Measurements from ENCODE around the gene EMC9. TPM values are rescaled to one million over a fixed set of nuclear protein-coding genes. Genes with fewer than 3 reads are reported as not detected.

The EMC9 gene
- total RNA-seq, 4 donors from 2014 or later = 6.7 to 16.3 (median 11.6) TPM

DNA sequence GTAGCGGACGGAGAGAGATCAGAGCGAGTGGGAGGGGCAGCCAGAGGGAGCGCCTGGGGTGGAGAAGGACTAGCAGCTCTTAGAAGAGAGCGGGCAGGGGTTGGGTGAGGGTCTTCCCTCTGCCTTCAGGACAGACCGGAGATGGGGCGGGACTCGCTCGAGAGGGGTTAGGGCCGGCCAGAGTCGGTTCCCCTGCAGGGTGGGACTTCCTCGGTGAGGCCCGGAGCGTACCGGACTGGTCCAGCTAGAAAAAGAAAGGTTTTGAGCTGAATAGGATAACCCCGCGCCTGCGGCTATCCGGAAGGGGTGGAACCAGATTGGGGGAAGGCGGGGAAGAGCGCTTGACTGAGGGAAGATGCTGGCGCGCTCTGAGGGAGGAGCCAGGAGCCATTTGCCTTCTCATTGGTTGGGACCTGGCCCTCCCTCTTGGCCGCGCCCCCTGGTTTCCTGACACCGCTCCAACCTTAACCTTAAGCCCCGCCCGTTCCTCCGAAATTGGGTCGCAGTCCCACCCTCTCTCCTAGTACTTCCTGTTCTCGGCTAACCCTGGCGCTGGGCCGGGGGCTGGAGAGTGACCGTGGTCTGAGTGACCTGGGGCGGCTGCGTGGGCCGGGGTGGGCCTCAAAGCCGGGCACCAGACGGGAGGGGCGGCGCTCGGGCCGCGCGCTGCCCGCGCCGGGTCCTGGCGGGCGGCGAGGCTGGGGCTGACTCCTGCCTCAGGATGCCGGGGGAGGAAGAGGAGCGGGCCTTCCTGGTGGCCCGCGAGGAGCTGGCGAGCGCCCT is 5.8 kb upstream of the EMC9 start, which contains the start of gene RNF31:
RNF31 (plus strand) TSS at position 521 of the 783 bp plus-strand sequence; CDS start at position 722, 201 bp downstream.
- TF ChIP-seq, protein P1, sequence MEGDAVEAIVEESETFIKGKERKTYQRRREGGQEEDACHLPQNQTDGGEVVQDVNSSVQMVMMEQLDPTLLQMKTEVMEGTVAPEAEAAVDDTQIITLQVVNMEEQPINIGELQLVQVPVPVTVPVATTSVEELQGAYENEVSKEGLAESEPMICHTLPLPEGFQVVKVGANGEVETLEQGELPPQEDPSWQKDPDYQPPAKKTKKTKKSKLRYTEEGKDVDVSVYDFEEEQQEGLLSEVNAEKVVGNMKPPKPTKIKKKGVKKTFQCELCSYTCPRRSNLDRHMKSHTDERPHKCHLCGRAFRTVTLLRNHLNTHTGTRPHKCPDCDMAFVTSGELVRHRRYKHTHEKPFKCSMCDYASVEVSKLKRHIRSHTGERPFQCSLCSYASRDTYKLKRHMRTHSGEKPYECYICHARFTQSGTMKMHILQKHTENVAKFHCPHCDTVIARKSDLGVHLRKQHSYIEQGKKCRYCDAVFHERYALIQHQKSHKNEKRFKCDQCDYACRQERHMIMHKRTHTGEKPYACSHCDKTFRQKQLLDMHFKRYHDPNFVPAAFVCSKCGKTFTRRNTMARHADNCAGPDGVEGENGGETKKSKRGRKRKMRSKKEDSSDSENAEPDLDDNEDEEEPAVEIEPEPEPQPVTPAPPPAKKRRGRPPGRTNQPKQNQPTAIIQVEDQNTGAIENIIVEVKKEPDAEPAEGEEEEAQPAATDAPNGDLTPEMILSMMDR (IDR thresholded peaks at IDR 0.05; ENCODE audit: low read depth) = no peak

- TF ChIP-seq, protein P1 (IDR thresholded peaks at IDR 0.05; ENCODE audit: low read depth) = no peak
Measured at GRCh38 chr14:24146453-24146977, 5.1 kb upstream of the EMC9 start, which contains the start of gene PSME2. Gene PSME2, minus strand, starts transcription at chr14:24146610. Its CDS starts 29 bp downstream, at chr14:24146581.

- TF ChIP-seq, protein P1 (IDR thresholded peaks at IDR 0.05; ENCODE audit: low read depth) = no peak
Measured at GRCh38 chr14:24145690-24146452, 4.5 kb upstream of the EMC9 start.

- TF ChIP-seq, protein P1 (IDR thresholded peaks at IDR 0.05; ENCODE audit: low read depth) = no peak
Measured at GRCh38 chr14:24145219-24145618, 3.8 kb upstream of the EMC9 start.

DNA sequence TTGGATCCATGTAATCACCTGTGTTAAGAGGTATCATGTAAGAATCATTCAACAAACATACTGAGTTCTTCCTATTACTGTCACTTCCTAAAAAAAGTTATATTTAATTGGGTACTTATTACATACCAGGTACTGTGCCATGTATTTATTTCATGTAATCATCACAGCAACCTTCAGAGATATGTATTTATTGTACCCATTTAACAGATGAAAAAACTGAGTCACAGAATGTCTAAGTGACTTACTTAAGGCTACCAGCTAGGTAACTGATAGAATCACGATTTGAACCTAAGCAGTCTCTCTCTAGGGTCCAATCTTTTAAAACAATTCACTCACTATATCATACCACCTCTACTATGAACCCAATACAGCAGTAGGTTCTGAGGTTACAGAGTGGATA is 3.1 kb upstream of the EMC9 start:
- TF ChIP-seq, protein P1 (IDR thresholded peaks at IDR 0.05; ENCODE audit: low read depth) = no peak

DNA sequence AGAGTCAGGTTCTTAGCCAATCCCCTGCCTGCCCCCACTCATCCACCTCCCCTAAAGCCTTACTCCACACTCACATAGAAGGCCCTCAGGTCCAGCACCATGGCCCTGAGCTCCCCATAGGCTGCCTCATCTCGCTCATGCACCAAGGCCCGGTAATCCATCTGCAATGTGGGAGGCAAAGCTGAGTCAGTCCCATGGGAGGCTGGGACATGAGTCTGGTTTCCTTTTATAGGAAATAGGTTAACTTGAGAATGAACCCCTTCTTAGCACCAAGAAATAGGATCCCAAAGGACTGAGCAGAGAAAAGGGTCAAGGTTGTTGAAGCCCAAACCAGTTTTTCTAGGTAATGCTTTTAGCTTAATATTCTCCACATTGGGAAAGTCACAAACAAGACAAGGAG is 2.1 kb upstream of the EMC9 start:
- TF ChIP-seq, protein P1 (IDR thresholded peaks at IDR 0.05; ENCODE audit: low read depth) = no peak
